ENCODE results near the gene IMPDH2. TPM values are rescaled to one million over a fixed set of nuclear protein-coding genes. Genes with fewer than 3 reads are reported as not detected.

IMPDH2 gene
- total RNA-seq, 1 experiment from 2014 or later, result 522 TPM

- H3K79me2 ChIP-seq (ENCODE audit: low read length), result peaks cover 23% of the 10 kb centered on the region
- H3K4me1 ChIP-seq (ENCODE audit: low read length), result no peaks in the 10 kb centered on the region
- H3K9ac ChIP-seq (ENCODE audit: low read length), result no peak overlapping the region
- H3K9me2 ChIP-seq (replicated peaks; ENCODE audit: insufficient read depth, low read length), result no peaks in the 10 kb centered on the region
- no peak overlapping the region for H3K27ac ChIP-seq (ENCODE audit: low read length)
- H3K27me3 ChIP-seq (ENCODE audit: low read length), result no peaks in the 10 kb centered on the region
- no peaks in the 10 kb centered on the region for H3K9me3 ChIP-seq (ENCODE audit: low read length)
- H3K4me2 ChIP-seq (ENCODE audit: low read depth, low read length, poor library complexity, severe bottlenecking), result no peak overlapping the region
- H4K20me1 ChIP-seq (ENCODE audit: insufficient read depth, low read depth, low read length), result no peaks in the 10 kb centered on the region
- no peak overlapping the region for H2AFZ ChIP-seq (ENCODE audit: low read length)
- H3K4me3 ChIP-seq (ENCODE audit: low read length), result no peak overlapping the region
- 0 out of 2 replicates have a peak, but pooled peaks cover 2% of the 10 kb centered on the region for H3K36me3 ChIP-seq (ENCODE audit: insufficient read depth, low read length)
- no peak for DNase-seq
Measured at GRCh38 chr3:48997102-48997635, 32.0 kb downstream of the IMPDH2 start.

GRCh38 chr3:48996640-48997039 is 32.6 kb downstream of the IMPDH2 start:
- Histone ChIP-seq H3K9me3 (ENCODE audit: low read length) (no peaks in the 10 kb centered on the region), H3K27ac (ENCODE audit: low read length) (no peak overlapping the region), H3K27me3 (ENCODE audit: low read length) (no peaks in the 10 kb centered on the region), H2AFZ (ENCODE audit: low read length) (no peak overlapping the region), H3K4me2 (ENCODE audit: low read depth, low read length, poor library complexity, severe bottlenecking) (no peak overlapping the region), H4K20me1 (ENCODE audit: insufficient read depth, low read depth, low read length) (no peaks in the 10 kb centered on the region), H3K9ac (ENCODE audit: low read length) (no peak overlapping the region), H3K9me2 (replicated peaks; ENCODE audit: insufficient read depth, low read length) (no peaks in the 10 kb centered on the region), H3K79me2 (ENCODE audit: low read length) (peaks cover 28% of the 10 kb centered on the region), H3K36me3 (ENCODE audit: insufficient read depth, low read length) (0 out of 2 replicates have a peak, but pooled peaks cover 2% of the 10 kb centered on the region), H3K4me3 (ENCODE audit: low read length) (no peak overlapping the region), H3K4me1 (ENCODE audit: low read length) (peaks cover 4% of the 10 kb centered on the region)
- DNase-seq, result no peak

- Histone ChIP-seq H4K20me1 (ENCODE audit: insufficient read depth, low read depth, low read length) (no peaks in the 10 kb centered on the region), H3K9me3 (ENCODE audit: low read length) (no peaks in the 10 kb centered on the region), H3K27me3 (ENCODE audit: low read length) (no peaks in the 10 kb centered on the region), H3K79me2 (ENCODE audit: low read length) (peaks cover 54% of the 10 kb centered on the region), H2AFZ (ENCODE audit: low read length) (no peak overlapping the region), H3K9ac (ENCODE audit: low read length) (no peak overlapping the region), H3K4me3 (ENCODE audit: low read length) (no peak overlapping the region), H3K4me1 (ENCODE audit: low read length) (peaks cover 17% of the 10 kb centered on the region), H3K27ac (ENCODE audit: low read length) (no peak overlapping the region), H3K36me3 (ENCODE audit: insufficient read depth, low read length) (0 out of 2 replicates have a peak, but pooled peaks cover 2% of the 10 kb centered on the region), H3K4me2 (ENCODE audit: low read depth, low read length, poor library complexity, severe bottlenecking) (no peak overlapping the region), H3K9me2 (replicated peaks; ENCODE audit: insufficient read depth, low read length) (no peaks in the 10 kb centered on the region)
- DNase-seq, result no peak
Measured at GRCh38 chr3:48993834-48994233, 35.4 kb downstream of the IMPDH2 start.

GRCh38 chr3:48991851-48992545 is 37.2 kb downstream of the IMPDH2 start:
- peak overlapping the region; percentile 92 for H3K9ac ChIP-seq (ENCODE audit: low read length)
- H2AFZ ChIP-seq (ENCODE audit: low read length), result no peak overlapping the region

GRCh38 chr3:48990636-48991469 is 38.3 kb downstream of the IMPDH2 start:
- peak; percentile 60 for DNase-seq
- Histone ChIP-seq H3K79me2 (ENCODE audit: low read length) (peaks cover 58% of the 10 kb centered on the region), H3K27me3 (ENCODE audit: low read length) (no peaks in the 10 kb centered on the region), H3K9me2 (replicated peaks; ENCODE audit: insufficient read depth, low read length) (no peaks in the 10 kb centered on the region), H3K4me1 (ENCODE audit: low read length) (peaks cover 23% of the 10 kb centered on the region), H2AFZ (ENCODE audit: low read length) (peak overlapping the region; percentile 92), H3K27ac (ENCODE audit: low read length) (peak overlapping the region; percentile 75), H3K4me3 (ENCODE audit: low read length) (peak overlapping the region; percentile 96), H4K20me1 (ENCODE audit: insufficient read depth, low read depth, low read length) (no peaks in the 10 kb centered on the region), H3K9ac (ENCODE audit: low read length) (peak overlapping the region; percentile 92), H3K4me2 (ENCODE audit: low read depth, low read length, poor library complexity, severe bottlenecking) (peak overlapping the region; percentile 91), H3K9me3 (ENCODE audit: low read length) (no peaks in the 10 kb centered on the region), H3K36me3 (ENCODE audit: insufficient read depth, low read length) (0 out of 2 replicates have a peak, but pooled peaks cover 2% of the 10 kb centered on the region)

More at GRCh38 chr3:48991851-48992545, 37.2 kb downstream of the IMPDH2 start:
- H4K20me1 ChIP-seq (ENCODE audit: insufficient read depth, low read depth, low read length), result no peaks in the 10 kb centered on the region
- H3K79me2 ChIP-seq (ENCODE audit: low read length), result peaks cover 60% of the 10 kb centered on the region
- no peak overlapping the region for H3K27ac ChIP-seq (ENCODE audit: low read length)
- H3K4me2 ChIP-seq (ENCODE audit: low read depth, low read length, poor library complexity, severe bottlenecking), result peak overlapping the region; percentile 91
- no peaks in the 10 kb centered on the region for H3K9me3 ChIP-seq (ENCODE audit: low read length)
- no peak for DNase-seq
- peaks cover 23% of the 10 kb centered on the region for H3K4me1 ChIP-seq (ENCODE audit: low read length)
- H3K27me3 ChIP-seq (ENCODE audit: low read length), result no peaks in the 10 kb centered on the region
- H3K36me3 ChIP-seq (ENCODE audit: insufficient read depth, low read length), result 0 out of 2 replicates have a peak, but pooled peaks cover 2% of the 10 kb centered on the region
- no peaks in the 10 kb centered on the region for H3K9me2 ChIP-seq (replicated peaks; ENCODE audit: insufficient read depth, low read length)
- H3K4me3 ChIP-seq (ENCODE audit: low read length), result peak overlapping the region; percentile 96

- no peaks in the 10 kb centered on the region for H3K9me3 ChIP-seq (ENCODE audit: low read length)
- no peaks in the 10 kb centered on the region; the same call in 1 of the 2 replicates for H3K36me3 ChIP-seq (ENCODE audit: insufficient read depth, low read length)
- peak within 1 kb of the TSS; percentile 92 for H3K9ac ChIP-seq (ENCODE audit: low read length)
- H3K9me2 ChIP-seq (replicated peaks; ENCODE audit: insufficient read depth, low read length), result no peaks in the 10 kb centered on the region
- no peaks in the 10 kb centered on the region for H3K27me3 ChIP-seq (ENCODE audit: low read length)
- peak; percentile 93 for DNase-seq
- peak within 1 kb of the TSS; percentile 75 for H3K27ac ChIP-seq (ENCODE audit: low read length)
- H3K4me3 ChIP-seq (ENCODE audit: low read length), result peak within 1 kb of the TSS; percentile 96
- peak within 1 kb of the TSS; percentile 92 for H2AFZ ChIP-seq (ENCODE audit: low read length)
- H4K20me1 ChIP-seq (ENCODE audit: insufficient read depth, low read depth, low read length), result no peaks in the 10 kb centered on the region
- H3K4me1 ChIP-seq (ENCODE audit: low read length), result peaks cover 23% of the 10 kb centered on the region
- H3K79me2 ChIP-seq (ENCODE audit: low read length), result peaks cover 53% of the 10 kb centered on the region
- H3K4me2 ChIP-seq (ENCODE audit: low read depth, low read length, poor library complexity, severe bottlenecking), result peak within 1 kb of the TSS; percentile 91
Measured at GRCh38 chr3:48989796-48990635, 39.2 kb downstream of the IMPDH2 start, which contains the start of gene P4HTM. P4HTM (plus strand) TSS chr3:48990241; CDS start chr3:48990257, 16 bp downstream.

GRCh38 chr3:48989126-48989795 is 39.9 kb downstream of the IMPDH2 start:
- no peak for DNase-seq
- Histone ChIP-seq H3K9ac (ENCODE audit: low read length) (peak overlapping the region; percentile 92), H2AFZ (ENCODE audit: low read length) (peak overlapping the region; percentile 68; the same call in 1 of the 2 replicates)

More at GRCh38 chr3:48989126-48989795, 39.9 kb downstream of the IMPDH2 start:
- H3K9me2 ChIP-seq (replicated peaks; ENCODE audit: insufficient read depth, low read length), result no peaks in the 10 kb centered on the region
- no peaks in the 10 kb centered on the region for H3K27me3 ChIP-seq (ENCODE audit: low read length)
- H4K20me1 ChIP-seq (ENCODE audit: insufficient read depth, low read depth, low read length), result no peaks in the 10 kb centered on the region
- H3K9me3 ChIP-seq (ENCODE audit: low read length), result no peaks in the 10 kb centered on the region
- peak overlapping the region; percentile 91 for H3K4me2 ChIP-seq (ENCODE audit: low read depth, low read length, poor library complexity, severe bottlenecking)
- peak overlapping the region; percentile 75 for H3K27ac ChIP-seq (ENCODE audit: low read length)
- peaks cover 23% of the 10 kb centered on the region for H3K4me1 ChIP-seq (ENCODE audit: low read length)
- H3K4me3 ChIP-seq (ENCODE audit: low read length), result peak overlapping the region; percentile 96
- H3K36me3 ChIP-seq (ENCODE audit: insufficient read depth, low read length), result no peaks in the 10 kb centered on the region; the same call in 1 of the 2 replicates
- peaks cover 52% of the 10 kb centered on the region for H3K79me2 ChIP-seq (ENCODE audit: low read length)
